H1 (cell line): ENCODE results near the gene NKAIN2. TPM values are rescaled to one million over a fixed set of nuclear protein-coding genes. Genes with fewer than 3 reads are reported as not detected.

Source experiments
- CTCF ChIA-PET: fragments of 300-600 bp; sonication (Branson Sonifier 250); formaldehyde crosslinking; loops from one replicate; lab custom pipeline; 2021; ENCODE audit not compliant: partially characterized antibody; lab: Charles Lee
- POLR2A ChIA-PET: fragments of 300-600 bp; sonication (Branson Sonifier 250); formaldehyde crosslinking; loops from one replicate; lab custom pipeline; 2021; ENCODE audit warnings: inconsistent platforms; ENCODE audit not compliant: partially characterized antibody; lab: Charles Lee
- DNase-seq, 2 experiments: peaks; one replicate each; pipeline versions ENCODE4 v3.0.0 to v3.0.0-alpha.2; 2010 to 2022; ENCODE audit warnings: low spot score in 2 of 2, low read depth in 1 of 2, mixed read lengths in 1 of 2
- FAIRE-seq: peaks from 2 replicates; lab custom pipeline; 2011; peaks lifted over from hg19 to GRCh38; lab: Jason Lieb, UNC
- H2AFZ ChIP-seq: 2 replicates; pipeline ENCODE4 v1.8.1; 2012; ENCODE audit warnings: low read length, inconsistent platforms
- H2AK5ac ChIP-seq: 2 replicates; pipeline ENCODE4 v1.6.1; 2013; ENCODE audit warnings: low read depth, low read length
- H2BK120ac ChIP-seq: replicated peaks from 2 replicates; pipeline ENCODE3; 2013; ENCODE audit warnings: low read depth, low read length, inconsistent platforms
- H2BK12ac ChIP-seq: 2 replicates; pipeline ENCODE4 v1.6.1; 2013; ENCODE audit warnings: low read depth, low read length
- H2BK15ac ChIP-seq: 2 replicates; pipeline ENCODE4 v1.6.1; 2013; ENCODE audit warnings: low read length
- H2BK20ac ChIP-seq: 2 replicates; pipeline ENCODE4 v1.6.1; 2013; ENCODE audit warnings: low read length
- H2BK5ac ChIP-seq: 2 replicates; pipeline ENCODE4 v1.6.1; 2013; ENCODE audit warnings: low read depth, low read length
- H3K14ac ChIP-seq: 2 replicates; pipeline ENCODE4 v1.6.1; 2013; ENCODE audit warnings: inconsistent platforms; ENCODE audit not compliant: insufficient read length
- H3K18ac ChIP-seq: 2 replicates; pipeline ENCODE4 v1.6.1; 2013; ENCODE audit warnings: low read length; ENCODE audit errors: extremely low read depth
- H3K23ac ChIP-seq: 2 replicates; pipeline ENCODE4 v1.6.1; 2013; ENCODE audit warnings: inconsistent platforms; ENCODE audit not compliant: insufficient read length
- H3K23me2 ChIP-seq: 2 replicates; pipeline ENCODE4 v1.6.1; 2013; ENCODE audit warnings: low read depth, low read length
- H3K27ac ChIP-seq: 2 replicates; pipeline ENCODE4 v1.6.1; 2011; ENCODE audit warnings: low read depth, low read length, inconsistent platforms
- H3K27me3 ChIP-seq, 4 experiments: replicated peaks in 1 of 4; 1 replicate in 1 of 4; 2 replicates in 3 of 4; pipeline versions ENCODE4 v1.6.1 to v1.8.1; 2011 to 2013; ENCODE audit warnings: low read length in 3 of 4, mild to moderate bottlenecking in 3 of 4, inconsistent platforms in 2 of 4, mixed read lengths in 2 of 4, moderate library complexity in 1 of 4; ENCODE audit not compliant: control insufficient read depth in 3 of 4, insufficient read depth in 3 of 4; ENCODE audit errors: extremely low read depth in 1 of 4
- H3K36me3 ChIP-seq, 4 experiments: 2 replicates each; pipeline versions ENCODE4 v1.6.1 to v1.8.1; 2011 to 2013; ENCODE audit warnings: mild to moderate bottlenecking in 4 of 4, low read length in 3 of 4, moderate library complexity in 2 of 4, control low read depth in 1 of 4, inconsistent platforms in 1 of 4; ENCODE audit not compliant: insufficient read depth in 4 of 4, control insufficient read depth in 2 of 4
- H3K4ac ChIP-seq: replicated peaks from 2 replicates; pipeline ENCODE3; 2013; ENCODE audit warnings: low read length, low read depth, mixed read lengths, inconsistent platforms; ENCODE audit not compliant: insufficient read length
- H3K4me1 ChIP-seq, 4 experiments: replicated peaks in 1 of 4; 1 replicate in 1 of 4; 2 replicates in 3 of 4; pipeline versions ENCODE4 v1.6.1 to v1.8.1; 2011 to 2013; ENCODE audit warnings: low read length in 3 of 4, inconsistent platforms in 2 of 4, mixed read lengths in 1 of 4; ENCODE audit not compliant: insufficient read depth in 4 of 4, control insufficient read depth in 3 of 4
- H3K4me2 ChIP-seq, 2 experiments: 2 replicates each; pipeline versions ENCODE4 v1.6.1 to v1.8.1; 2011 to 2013; ENCODE audit warnings: low read depth in 2 of 2, low read length in 2 of 2, control low read depth in 1 of 2, inconsistent platforms in 1 of 2, mild to moderate bottlenecking in 1 of 2; ENCODE audit not compliant: insufficient read depth in 1 of 2
- H3K4me3 ChIP-seq, 4 experiments: fragments of 200-600, 300-600 bp in 1 of 4; sonication (generic), shearing (Covaris generic), sonication (Bioruptor Twin) in 1 of 4; 2 replicates each; pipeline versions ENCODE4 v1.5.1 to v1.8.1; 2011 to 2016; ENCODE audit warnings: low read length in 4 of 4, low read depth in 3 of 4, control low read depth in 2 of 4, inconsistent platforms in 2 of 4, mild to moderate bottlenecking in 2 of 4, mixed read lengths in 1 of 4, moderate library complexity in 1 of 4; ENCODE audit not compliant: insufficient read depth in 2 of 4; ENCODE audit errors: extremely low read depth in 1 of 4
- H3K56ac ChIP-seq: replicated peaks from 2 replicates; pipeline ENCODE3; 2013; ENCODE audit warnings: low read depth, mild to moderate bottlenecking, mixed read lengths, low read length, inconsistent platforms; ENCODE audit not compliant: insufficient read length
- H3K79me1 ChIP-seq: 2 replicates; pipeline ENCODE4 v1.6.1; 2013; ENCODE audit warnings: low read depth, low read length, control low read depth
- H3K79me2 ChIP-seq, 2 experiments: 2 replicates each; pipeline versions ENCODE4 v1.6.1 to v1.8.1; 2012 to 2013; ENCODE audit warnings: low read length in 2 of 2, mild to moderate bottlenecking in 2 of 2, inconsistent platforms in 1 of 2; ENCODE audit not compliant: insufficient read depth in 2 of 2, control insufficient read depth in 1 of 2
- H3K9ac ChIP-seq, 4 experiments: replicated peaks in 1 of 4; 1 replicate in 1 of 4; 2 replicates in 3 of 4; pipeline versions ENCODE4 v1.6.1 to v1.8.1; 2011 to 2013; ENCODE audit warnings: low read depth in 3 of 4, low read length in 3 of 4, control low read depth in 2 of 4, mild to moderate bottlenecking in 2 of 4, moderate library complexity in 2 of 4, inconsistent platforms in 1 of 4; ENCODE audit errors: extremely low read depth in 1 of 4
- H3K9me3 ChIP-seq, 2 experiments: 2 replicates each; pipeline versions ENCODE4 v1.6.1 to v1.8.1; 2012 to 2013; ENCODE audit warnings: mild to moderate bottlenecking in 2 of 2, moderate library complexity in 2 of 2, control low read depth in 1 of 2, inconsistent platforms in 1 of 2, low read depth in 1 of 2, low read length in 1 of 2, mixed read lengths in 1 of 2; ENCODE audit not compliant: insufficient read depth in 2 of 2
- H4K20me1 ChIP-seq, 2 experiments: replicated peaks in 1 of 2; 2 replicates each; pipeline versions ENCODE3 to v1.8.1; 2011 to 2013; ENCODE audit warnings: inconsistent platforms in 2 of 2, low read length in 2 of 2, mild to moderate bottlenecking in 1 of 2; ENCODE audit not compliant: insufficient read depth in 2 of 2, control insufficient read depth in 1 of 2
- H4K5ac ChIP-seq: 2 replicates; pipeline ENCODE4 v1.6.1; 2013; ENCODE audit warnings: low read length, low read depth, mixed read lengths, inconsistent platforms; ENCODE audit not compliant: insufficient read length
- H4K8ac ChIP-seq: 2 replicates; pipeline ENCODE4 v1.8.0; 2013; ENCODE audit warnings: mild to moderate bottlenecking, moderate library complexity, low read length, inconsistent platforms; ENCODE audit not compliant: insufficient read depth; ENCODE audit errors: extremely low read depth
- H4K91ac ChIP-seq: replicated peaks from 2 replicates; pipeline ENCODE3; 2013; ENCODE audit warnings: low read length, mixed read lengths, inconsistent platforms; ENCODE audit not compliant: insufficient read length
- CHD1 ChIP-seq: IDR thresholded peaks from 2 replicates; pipeline ENCODE4 v1.6.1; 2012; ENCODE audit warnings: low read depth, low read length, improper control_type of control experiment
- CREB1 ChIP-seq: IDR thresholded peaks from 2 replicates; pipeline ENCODE4 v1.6.1; 2012; ENCODE audit warnings: inconsistent platforms
- HDAC6 ChIP-seq: IDR thresholded peaks from one replicate; pipeline ENCODE4 v1.7.1; 2012; ENCODE audit warnings: low read depth, mild to moderate bottlenecking, inconsistent platforms, low read length, moderate library complexity
- POLR2AphosphoS5 ChIP-seq: IDR thresholded peaks from 2 replicates; pipeline ENCODE4 v1.6.1; 2011; ENCODE audit warnings: low read depth, low read length
- RXRA ChIP-seq: IDR thresholded peaks from 2 replicates; pipeline ENCODE4 v1.6.1; 2011; ENCODE audit warnings: low read depth, mild to moderate bottlenecking, low read length, moderate library complexity; ENCODE audit not compliant: insufficient read depth
- SIRT6 ChIP-seq: IDR thresholded peaks from one replicate; pipeline ENCODE4 v1.7.1; 2012; ENCODE audit warnings: low read length, inconsistent platforms
- SIX5 ChIP-seq: IDR thresholded peaks from 2 replicates; pipeline ENCODE4 v1.6.1; 2011; ENCODE audit warnings: mild to moderate bottlenecking, low read depth, low read length
- TAF7 ChIP-seq: optimal IDR thresholded peaks from 2 replicates; pipeline ENCODE3; 2011; ENCODE audit warnings: low read depth, mild to moderate bottlenecking, inconsistent platforms, low read length, moderate library complexity, borderline replicate concordance
- WGBS, 2 experiments: shearing (Covaris generic) in 1 of 2; methylation state at CpG; one replicate each; pipeline versions ENCODE4 v1.1.6 to v1.1.7; 2013 to 2015; ENCODE audit warnings: low lambda C conversion rate in 2 of 2, mixed read lengths in 2 of 2, inconsistent platforms in 1 of 2, low coverage in 1 of 2, missing lambda C conversion rate in 1 of 2; ENCODE audit not compliant: insufficient replicate concordance in 2 of 2, insufficient coverage in 1 of 2, insufficient read length in 1 of 2; ENCODE audit errors: extremely low coverage in 1 of 2, missing lambda C conversion rate in 1 of 2; 5-methylcytosine and 5-hydroxymethylcytosine counted together
- polyA plus RNA-seq, 7 experiments: library from polyadenylated mRNA; depleted of rRNA in 3 of 7; stranded (reverse) in 5 of 7; unstranded in 2 of 7; fragments of >200 nt in 5 of 7; fragments of 200-250 nt in 2 of 7; gene quantifications; 1 replicate in 5 of 7; 2 replicates in 1 of 7; 4 replicates in 1 of 7; pipeline versions ENCODE4 v1.2.1 to v1.2.3, GENCODE V29; 2011 to 2013; ENCODE audit warnings: missing spikeins in 2 of 7, mixed read lengths in 2 of 7
- total RNA-seq: library from RNA; stranded (reverse); fragmentation: NEBNext Ultra II Directional; extraction: Animal tissue kit (Norgen Biotek cat#: 25700); gene quantifications from 2 replicates; pipeline ENCODE4 v1.2.1, GENCODE V29; 2021
- TF ChIP-seq, protein P1 (sequence below): IDR thresholded peaks from 2 replicates; pipeline ENCODE4 v1.6.1; 2012; ENCODE audit warnings: inconsistent platforms

The NKAIN2 gene
- total and polyA plus RNA-seq, 2 of the 8 experiments (the other 6 are each of a cell fraction or from before 2014, with no cell fraction given): 0.20 to 0.34 TPM

DNA sequence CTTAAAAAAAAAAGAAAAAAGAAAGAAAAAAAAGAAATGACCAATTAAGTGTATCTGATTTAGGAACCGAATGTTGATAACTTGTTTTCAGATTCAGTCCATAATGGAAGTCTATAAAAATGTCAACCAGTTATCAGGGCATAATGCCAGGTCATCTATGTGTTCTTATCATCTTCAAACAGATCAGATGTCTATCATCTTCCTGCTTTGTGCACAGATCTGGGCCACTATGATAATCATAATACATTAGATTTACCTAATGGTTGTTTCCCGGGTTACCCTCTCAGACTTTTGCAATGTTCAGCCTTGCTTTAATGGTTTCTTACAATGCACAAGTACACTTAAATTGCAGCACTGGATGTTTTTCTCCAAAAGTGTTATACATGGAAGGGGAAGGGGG, 100.6 kb downstream of the NKAIN2 start:
- no peak overlapping the region for H4K91ac ChIP-seq
- peaks cover 0 to 3% of the 10 kb centered on the region in 2 experiments for H4K20me1 ChIP-seq
- no peak overlapping the region for H2BK20ac ChIP-seq
- H2BK5ac ChIP-seq: no peak overlapping the region
- no peak overlapping the region for H3K9ac ChIP-seq
- WGBS, 2 experiments: 82% methylated on average over 2 of the region's 2 CpGs; no CpG with 5 or more reads in 1 of the 2 experiments
- no peak overlapping the region for H4K5ac ChIP-seq
- POLR2A ChIA-PET: no interaction called here
- H3K27ac ChIP-seq: no peak overlapping the region
- CTCF ChIA-PET: no interaction called here
- H3K23me2 ChIP-seq: no peaks in the 10 kb centered on the region
- no peak overlapping the region for H4K8ac ChIP-seq
- no peak overlapping the region for H3K23ac ChIP-seq
- H3K4me1 ChIP-seq: no peaks in the 10 kb centered on the region
- H2BK120ac ChIP-seq: no peak overlapping the region
- no peaks in the 10 kb centered on the region for H3K79me1 ChIP-seq
- FAIRE-seq (no peak), DNase-seq (no peak)
- H3K56ac ChIP-seq: no peak overlapping the region
- no peak overlapping the region for H3K18ac ChIP-seq
- H2AK5ac ChIP-seq: no peak overlapping the region
- no peaks in the 10 kb centered on the region for H3K9me3 ChIP-seq
- H3K27me3 ChIP-seq: no peaks in the 10 kb centered on the region
- no peak overlapping the region for H2BK15ac ChIP-seq
- no peaks in the 10 kb centered on the region for H3K79me2 ChIP-seq
- no peak for TF ChIP-seq CHD1
- TF ChIP-seq SIX5: no peak
- no peak for TF ChIP-seq RXRA
- no peak for TF ChIP-seq HDAC6
- TF ChIP-seq TAF7: no peak
- TF ChIP-seq POLR2AphosphoS5: no peak
- TF ChIP-seq, protein P1, sequence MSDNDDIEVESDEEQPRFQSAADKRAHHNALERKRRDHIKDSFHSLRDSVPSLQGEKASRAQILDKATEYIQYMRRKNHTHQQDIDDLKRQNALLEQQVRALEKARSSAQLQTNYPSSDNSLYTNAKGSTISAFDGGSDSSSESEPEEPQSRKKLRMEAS: no peak
- no peak for TF ChIP-seq CREB1
- TF ChIP-seq SIRT6: no peak
- TF ChIP-seq, all 59 proteins: peak for 0
- Histone ChIP-seq H3K36me3 (no peaks in the 10 kb centered on the region), H3K14ac (no peak overlapping the region), H3K4ac (no peak overlapping the region), H3K4me2 (no peak overlapping the region), H2BK12ac (no peak overlapping the region), H2AFZ (no peak overlapping the region), H3K4me3 (no peak overlapping the region)
